ENCODE measurements around the gene TAF3.

DNA sequence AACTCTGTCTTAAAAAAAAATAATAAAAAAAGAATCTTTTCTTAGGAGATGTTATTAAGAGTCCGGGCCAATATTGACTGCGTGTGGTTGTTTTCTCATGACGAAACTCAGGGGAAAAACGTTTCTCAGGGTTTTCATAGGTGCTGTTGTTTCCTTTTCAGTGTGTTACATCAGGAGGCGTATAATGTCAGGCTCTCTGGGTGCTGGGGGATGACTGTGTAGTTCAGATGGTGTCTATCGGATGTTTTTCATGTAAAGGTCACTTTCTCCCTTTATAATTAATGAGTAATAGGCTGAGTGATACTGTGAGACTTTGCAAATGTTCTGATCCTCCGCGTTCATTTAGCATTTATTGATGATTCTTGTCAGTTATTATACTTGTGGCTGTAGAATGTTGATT is 84.1 kb downstream of the TAF3 start:
- TF ChIP-seq POLR2A (IDR thresholded peaks at IDR 0.05): no peak
- TF ChIP-seq, protein P1, sequence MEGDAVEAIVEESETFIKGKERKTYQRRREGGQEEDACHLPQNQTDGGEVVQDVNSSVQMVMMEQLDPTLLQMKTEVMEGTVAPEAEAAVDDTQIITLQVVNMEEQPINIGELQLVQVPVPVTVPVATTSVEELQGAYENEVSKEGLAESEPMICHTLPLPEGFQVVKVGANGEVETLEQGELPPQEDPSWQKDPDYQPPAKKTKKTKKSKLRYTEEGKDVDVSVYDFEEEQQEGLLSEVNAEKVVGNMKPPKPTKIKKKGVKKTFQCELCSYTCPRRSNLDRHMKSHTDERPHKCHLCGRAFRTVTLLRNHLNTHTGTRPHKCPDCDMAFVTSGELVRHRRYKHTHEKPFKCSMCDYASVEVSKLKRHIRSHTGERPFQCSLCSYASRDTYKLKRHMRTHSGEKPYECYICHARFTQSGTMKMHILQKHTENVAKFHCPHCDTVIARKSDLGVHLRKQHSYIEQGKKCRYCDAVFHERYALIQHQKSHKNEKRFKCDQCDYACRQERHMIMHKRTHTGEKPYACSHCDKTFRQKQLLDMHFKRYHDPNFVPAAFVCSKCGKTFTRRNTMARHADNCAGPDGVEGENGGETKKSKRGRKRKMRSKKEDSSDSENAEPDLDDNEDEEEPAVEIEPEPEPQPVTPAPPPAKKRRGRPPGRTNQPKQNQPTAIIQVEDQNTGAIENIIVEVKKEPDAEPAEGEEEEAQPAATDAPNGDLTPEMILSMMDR (IDR thresholded peaks at IDR 0.05): no peak
- no peak for TF ChIP-seq EP300 (IDR thresholded peaks at IDR 0.05)

Measured in stomach (tissue), 4 donors.